Progenitor cell of endocrine pancreas (in vitro differentiated cells): ENCODE data around the gene OR6B1. TPM values are rescaled to one million over a fixed set of nuclear protein-coding genes. Genes with fewer than 3 reads are reported as not detected.

Experiments used
- DNase-seq: peaks from one replicate; pipeline ENCODE4 v3.0.0; 2021; ENCODE audit warnings: low spot score; ENCODE audit not compliant: unreplicated experiment
- H3K27ac Mint-ChIP-seq: 2 replicates; pipeline ENCODE4 v1.8.0; 2021; ENCODE audit warnings: mild to moderate bottlenecking, moderate library complexity, mixed read lengths
- H3K27me3 Mint-ChIP-seq: 2 replicates; pipeline ENCODE4 v1.8.0; 2021; ENCODE audit warnings: mixed read lengths
- H3K36me3 Mint-ChIP-seq: 2 replicates; pipeline ENCODE4 v1.8.0; 2022; ENCODE audit warnings: mixed read lengths; ENCODE audit not compliant: insufficient read depth
- H3K4me1 Mint-ChIP-seq: 2 replicates; pipeline ENCODE4 v1.8.0; 2021; ENCODE audit warnings: low read depth, mixed read lengths
- H3K4me3 Mint-ChIP-seq: 2 replicates; pipeline ENCODE4 v1.8.0; 2021; ENCODE audit warnings: low read depth, mild to moderate bottlenecking, moderate library complexity, mixed read lengths
- H3K9me3 Mint-ChIP-seq: 2 replicates; pipeline ENCODE4 v1.8.0; 2021; ENCODE audit warnings: low read depth, mixed read lengths
- CTCF ChIP-seq: fragments of 200-600 bp; sonication (generic); IDR thresholded peaks from one replicate; pipeline ENCODE4 v1.5.0; 2021; ENCODE audit warnings: antibody characterized with exemption, mild to moderate bottlenecking; ENCODE audit not compliant: unreplicated experiment
- total RNA-seq: library from RNA; stranded (reverse); gene quantifications from 2 replicates; pipeline ENCODE4 v1.2.1, GENCODE V29; 2021

Gene OR6B1
- total RNA-seq, 1 donor from 2014 or later: not detected

DNA sequence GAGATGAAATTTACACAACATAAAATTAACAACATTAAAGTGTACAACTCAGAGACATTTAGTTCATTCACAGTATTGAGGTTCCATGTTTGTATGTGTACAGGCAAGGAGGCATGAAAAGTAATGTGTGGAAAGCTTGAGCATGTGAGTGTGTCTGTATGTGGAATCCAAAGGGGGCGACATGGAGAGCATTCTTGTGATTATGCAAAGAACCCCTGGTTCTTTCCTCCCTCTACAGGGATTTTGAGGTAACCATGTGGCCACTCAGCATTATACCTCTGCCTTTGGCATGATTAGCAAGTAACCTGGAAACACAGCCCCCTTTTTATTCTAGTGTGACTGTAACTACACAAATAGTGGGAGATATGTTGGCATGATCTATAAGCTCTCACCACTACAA is 24.5 kb upstream of the OR6B1 start:
- Mint-ChIP-seq H3K36me3 (no peaks in the 10 kb centered on the region), H3K4me1 (no peaks in the 10 kb centered on the region), H3K27me3 (no peaks in the 10 kb centered on the region), H3K9me3 (no peaks in the 10 kb centered on the region), H3K27ac (no peak overlapping the region), H3K4me3 (no peak overlapping the region)
- TF ChIP-seq CTCF: peak; percentile 13
- no peak for DNase-seq

- no peak overlapping the region for H3K27ac Mint-ChIP-seq
- no peaks in the 10 kb centered on the region for H3K9me3 Mint-ChIP-seq
- DNase-seq: no peak
- H3K36me3 Mint-ChIP-seq: no peaks in the 10 kb centered on the region
- no peak for TF ChIP-seq CTCF
- no peaks in the 10 kb centered on the region for H3K4me1 Mint-ChIP-seq
- no peaks in the 10 kb centered on the region for H3K27me3 Mint-ChIP-seq
- H3K4me3 Mint-ChIP-seq: no peak overlapping the region
Observed at GRCh38 chr7:143978585-143978984, 21.5 kb upstream of the OR6B1 start.

DNA sequence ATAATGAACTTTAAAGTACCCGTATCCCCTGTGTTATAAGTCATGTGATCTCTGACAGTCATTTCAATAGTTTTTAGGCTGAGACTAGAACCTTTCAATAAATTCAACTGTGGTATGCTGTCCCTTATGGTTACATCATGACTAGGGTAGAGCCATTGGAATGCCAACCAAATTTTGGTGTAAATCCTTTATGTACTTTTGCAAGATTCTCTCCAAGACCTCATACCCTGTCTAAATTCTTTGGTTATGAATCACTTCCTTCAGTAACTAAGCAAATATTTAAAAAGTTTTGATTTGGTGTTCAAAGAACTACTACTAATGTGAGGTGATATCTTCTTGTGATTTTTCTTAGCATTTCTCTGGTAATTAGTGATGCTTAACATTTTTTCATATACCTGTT is 20.8 kb upstream of the OR6B1 start:
- Mint-ChIP-seq H3K36me3 (no peaks in the 10 kb centered on the region), H3K27ac (no peak overlapping the region), H3K27me3 (no peaks in the 10 kb centered on the region), H3K9me3 (no peaks in the 10 kb centered on the region), H3K4me3 (no peak overlapping the region), H3K4me1 (no peaks in the 10 kb centered on the region)
- no peak for TF ChIP-seq CTCF
- no peak for DNase-seq

- Mint-ChIP-seq H3K4me3 (no peak overlapping the region), H3K27me3 (no peaks in the 10 kb centered on the region), H3K4me1 (no peaks in the 10 kb centered on the region), H3K36me3 (no peaks in the 10 kb centered on the region), H3K27ac (no peak overlapping the region), H3K9me3 (no peaks in the 10 kb centered on the region)
- DNase-seq: no peak
- no peak for TF ChIP-seq CTCF
Observed at GRCh38 chr7:143979998-143980397, 20.1 kb upstream of the OR6B1 start.

GRCh38 chr7:143980746-143981510 is 19.2 kb upstream of the OR6B1 start:
- TF ChIP-seq CTCF: no peak
- Mint-ChIP-seq H3K36me3 (no peaks in the 10 kb centered on the region), H3K9me3 (no peaks in the 10 kb centered on the region), H3K27ac (no peak overlapping the region), H3K4me1 (no peaks in the 10 kb centered on the region), H3K27me3 (no peaks in the 10 kb centered on the region), H3K4me3 (no peak overlapping the region)
- no peak for DNase-seq
